ENCODE measurements around the gene BLMH.

GRCh38 chr17:30209930-30210329 lies 81.8 kb downstream of the BLMH start:
- no peak for TF ChIP-seq CTCF (IDR thresholded peaks at IDR 0.05)
- TF ChIP-seq POLR2A (IDR thresholded peaks at IDR 0.05): no peak
